Dendritic cell treated with granulocyte-macrophage colony-stimulating factor and Interleukin-4, amounts not matched to agents 40 ng/mL and 50 ng/mL, for 4 days (primary cell): ENCODE measurements around the gene LRCH1.

Experiments used
- H3K27ac Mint-ChIP-seq: one replicate; pipeline ENCODE4 v1.8.0; 2022; ENCODE audit warnings: mild to moderate bottlenecking, mixed read lengths
- H3K27me3 Mint-ChIP-seq: one replicate; pipeline ENCODE4 v1.8.0; 2022; ENCODE audit warnings: mild to moderate bottlenecking, mixed read lengths
- H3K36me3 Mint-ChIP-seq: one replicate; pipeline ENCODE4 v1.8.0; 2022; ENCODE audit warnings: low read depth, mixed read lengths
- H3K4me1 Mint-ChIP-seq: one replicate; pipeline ENCODE4 v1.8.0; 2022; ENCODE audit warnings: low read depth, mixed read lengths
- H3K4me3 Mint-ChIP-seq: one replicate; pipeline ENCODE4 v1.8.0; 2022; ENCODE audit warnings: mild to moderate bottlenecking, moderate library complexity, mixed read lengths
- H3K9me3 Mint-ChIP-seq: one replicate; pipeline ENCODE4 v1.8.0; 2022; ENCODE audit warnings: mixed read lengths
- intact Hi-C: fragments of 100-400 bp; cut with micrococcal nuclease; formaldehyde crosslinking; loops from one replicate; pipeline ENCODE4 v1.15.0; 2022

Gene LRCH1

GRCh38 chr13:46598140-46598819 lies 45.3 kb downstream of the LRCH1 start:
- H3K4me1 Mint-ChIP-seq = peaks cover 66% of the 10 kb centered on the region
- H3K36me3 Mint-ChIP-seq = no peaks in the 10 kb centered on the region
- no peaks in the 10 kb centered on the region for H3K27me3 Mint-ChIP-seq
- peak overlapping the region; percentile 87 for H3K27ac Mint-ChIP-seq
- H3K4me3 Mint-ChIP-seq = no peak overlapping the region
- no peaks in the 10 kb centered on the region for H3K9me3 Mint-ChIP-seq
- intact Hi-C loops = loop anchor here (5.0 kb wide), 1 partner anchor 46 kb away; the partner anchor contains the start of gene LRCH1

DNA sequence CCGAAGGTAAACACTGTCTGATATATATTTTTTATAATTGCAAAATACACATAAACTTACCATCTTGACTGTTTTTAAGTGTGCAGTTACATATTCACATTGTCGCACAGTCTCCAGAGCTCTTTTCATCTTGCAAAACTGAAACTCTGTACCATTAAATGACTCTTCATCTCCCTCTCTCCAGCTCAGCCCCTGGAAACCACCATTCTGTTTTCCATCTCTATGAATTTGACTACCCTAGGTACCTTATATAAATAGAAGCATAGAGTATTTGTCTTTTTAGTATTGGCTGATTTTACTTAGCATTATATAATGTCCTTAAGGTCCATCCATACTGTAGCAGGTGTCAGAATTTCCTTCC lies 45.8 kb downstream of the LRCH1 start:
- Mint-ChIP-seq H3K27ac (no peak overlapping the region), H3K4me3 (no peak overlapping the region)
- intact Hi-C loops = loop anchor here (5.0 kb wide), 1 partner anchor 46 kb away; the partner anchor contains the start of gene LRCH1

GRCh38 chr13:46600943-46601311 lies 48.0 kb downstream of the LRCH1 start:
- Mint-ChIP-seq H3K36me3 (no peaks in the 10 kb centered on the region), H3K27ac (no peak overlapping the region), H3K4me1 (peaks cover 56% of the 10 kb centered on the region), H3K27me3 (no peaks in the 10 kb centered on the region), H3K4me3 (no peak overlapping the region), H3K9me3 (no peaks in the 10 kb centered on the region)
- intact Hi-C loops = no loop called here

More for the DNA sequence above, 45.8 kb downstream of the LRCH1 start:
- H3K27me3 Mint-ChIP-seq = no peaks in the 10 kb centered on the region
- peaks cover 62% of the 10 kb centered on the region for H3K4me1 Mint-ChIP-seq
- H3K36me3 Mint-ChIP-seq = no peaks in the 10 kb centered on the region
- H3K9me3 Mint-ChIP-seq = no peaks in the 10 kb centered on the region

DNA sequence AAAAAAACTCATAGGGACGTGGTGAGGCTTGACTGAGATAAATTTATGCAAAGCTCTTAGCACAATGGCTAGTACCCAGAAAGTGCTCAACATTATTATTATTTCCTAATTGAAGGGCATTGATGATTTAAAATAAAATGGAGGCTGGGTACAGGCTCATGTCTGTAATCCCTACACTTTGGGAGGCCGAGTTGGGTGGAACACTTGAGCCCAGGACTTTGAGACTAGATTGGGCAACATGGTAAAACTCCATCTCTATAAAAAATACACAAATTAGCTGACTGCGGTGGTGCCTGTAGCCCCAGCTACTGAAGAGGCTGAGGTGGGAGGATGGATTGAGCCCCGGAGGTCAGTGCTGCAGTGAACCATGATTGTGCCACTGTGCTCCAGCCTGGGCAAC lies 49.6 kb downstream of the LRCH1 start:
- H3K9me3 Mint-ChIP-seq = no peaks in the 10 kb centered on the region
- H3K36me3 Mint-ChIP-seq = no peaks in the 10 kb centered on the region
- no peak overlapping the region for H3K4me3 Mint-ChIP-seq
- no peaks in the 10 kb centered on the region for H3K27me3 Mint-ChIP-seq
- H3K27ac Mint-ChIP-seq = no peak overlapping the region
- intact Hi-C loops = no loop called here
- H3K4me1 Mint-ChIP-seq = peaks cover 56% of the 10 kb centered on the region

DNA sequence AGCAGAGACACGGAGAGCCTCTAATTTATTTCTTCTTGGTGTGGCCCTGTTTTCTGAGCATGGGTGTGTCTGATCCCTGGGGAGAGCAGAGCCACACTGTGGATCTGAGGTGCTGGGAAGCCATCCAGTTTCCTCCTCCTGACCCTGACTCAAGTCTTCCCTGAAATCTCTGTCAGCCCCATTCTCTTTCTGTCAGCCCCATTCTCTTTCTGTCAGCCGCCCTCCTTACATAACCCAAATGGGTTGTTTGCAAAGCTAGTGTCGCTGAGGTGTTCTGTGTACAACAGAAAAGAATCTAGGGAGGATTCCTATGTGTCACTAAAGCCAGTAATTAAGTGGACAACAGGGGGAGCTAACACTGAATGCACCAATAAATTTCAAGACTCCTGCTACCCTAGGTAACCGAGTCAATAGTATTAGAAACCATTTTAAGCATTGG lies 50.2 kb downstream of the LRCH1 start:
- no peaks in the 10 kb centered on the region for H3K9me3 Mint-ChIP-seq
- H3K27ac Mint-ChIP-seq = no peak overlapping the region
- H3K36me3 Mint-ChIP-seq = no peaks in the 10 kb centered on the region
- intact Hi-C loops = no loop called here
- H3K4me1 Mint-ChIP-seq = peaks cover 54% of the 10 kb centered on the region
- H3K27me3 Mint-ChIP-seq = no peaks in the 10 kb centered on the region
- no peak overlapping the region for H3K4me3 Mint-ChIP-seq

- H3K9me3 Mint-ChIP-seq = no peaks in the 10 kb centered on the region
- H3K27me3 Mint-ChIP-seq = no peaks in the 10 kb centered on the region
- H3K36me3 Mint-ChIP-seq = no peaks in the 10 kb centered on the region
- intact Hi-C loops = no loop called here
- no peak overlapping the region for H3K4me3 Mint-ChIP-seq
- H3K27ac Mint-ChIP-seq = no peak overlapping the region
- peaks cover 44% of the 10 kb centered on the region for H3K4me1 Mint-ChIP-seq
Measured at GRCh38 chr13:46604226-46604990, 51.4 kb downstream of the LRCH1 start.

DNA sequence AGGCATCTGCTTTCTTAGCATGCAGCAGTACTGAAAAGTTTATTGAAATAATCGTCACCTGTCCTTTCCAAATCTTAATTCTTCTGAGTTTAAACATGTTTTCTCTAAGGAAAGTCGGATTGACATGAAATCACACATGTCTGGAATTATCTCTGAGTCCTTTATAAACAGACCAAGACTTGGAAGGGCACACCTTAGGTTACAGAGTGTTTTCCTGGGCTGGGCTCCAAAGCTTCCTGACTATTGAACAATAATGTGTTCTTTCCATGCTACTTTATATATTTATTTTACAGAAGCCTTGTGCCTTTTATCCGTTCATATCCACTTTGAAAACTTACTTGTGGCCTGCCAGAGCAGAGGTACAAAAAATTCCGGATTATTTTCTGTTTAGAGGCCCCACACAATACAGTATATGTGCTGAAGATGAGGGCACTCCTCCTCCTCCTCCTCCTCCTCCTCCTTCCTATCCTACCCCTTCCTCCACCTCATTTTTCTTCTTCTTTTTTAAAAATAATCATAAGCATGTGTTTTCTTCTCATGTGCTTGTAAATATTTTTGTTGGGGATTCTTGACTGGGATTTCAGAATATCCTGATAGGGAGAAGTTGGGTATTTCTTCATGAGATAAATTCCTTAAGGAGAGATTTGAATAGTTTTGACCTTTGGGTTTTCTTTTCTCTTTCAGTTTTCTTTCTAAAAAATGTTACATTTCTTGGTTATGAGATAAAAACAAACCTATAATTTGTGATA lies 52.3 kb downstream of the LRCH1 start:
- intact Hi-C loops = no loop called here
- H3K4me1 Mint-ChIP-seq = peaks cover 50% of the 10 kb centered on the region
- peak overlapping the region; percentile 74 for H3K27ac Mint-ChIP-seq
- no peak overlapping the region for H3K4me3 Mint-ChIP-seq
- no peaks in the 10 kb centered on the region for H3K36me3 Mint-ChIP-seq
- H3K27me3 Mint-ChIP-seq = no peaks in the 10 kb centered on the region
- H3K9me3 Mint-ChIP-seq = no peaks in the 10 kb centered on the region

DNA sequence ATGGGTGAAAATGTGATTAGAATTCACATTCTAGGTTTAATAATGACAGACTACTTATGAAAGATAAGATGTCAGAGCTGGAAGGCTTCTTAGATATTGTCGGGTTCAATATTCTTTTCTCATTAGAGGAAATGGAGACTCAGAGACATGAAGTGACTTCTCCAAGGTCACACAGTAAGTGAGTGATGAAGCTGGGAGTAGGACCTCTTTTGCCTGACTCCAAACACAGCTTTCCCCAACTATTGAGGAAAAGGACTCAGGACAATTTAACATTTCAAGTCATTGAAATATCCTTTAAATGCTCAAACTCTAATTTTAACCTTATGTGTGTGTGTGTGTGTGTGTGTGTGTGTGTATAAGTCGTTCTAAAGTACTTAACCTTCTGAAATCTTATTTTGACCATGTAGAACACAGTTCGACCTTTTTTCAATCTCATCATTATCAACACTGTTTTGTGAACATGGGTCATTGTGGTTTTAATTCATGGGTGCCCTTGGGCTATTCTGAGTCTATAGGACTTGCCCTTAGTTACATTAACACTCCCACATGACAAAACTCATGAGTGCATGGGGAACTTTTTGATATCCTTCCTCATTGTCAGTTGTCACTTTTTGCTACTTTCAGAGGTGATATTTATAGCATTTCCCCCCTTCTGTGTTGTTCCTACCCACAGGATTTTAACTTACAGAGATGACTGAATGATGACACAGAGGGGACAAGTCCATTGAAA lies 53.0 kb downstream of the LRCH1 start:
- H3K9me3 Mint-ChIP-seq = no peaks in the 10 kb centered on the region
- H3K36me3 Mint-ChIP-seq = no peaks in the 10 kb centered on the region
- peaks cover 51% of the 10 kb centered on the region for H3K4me1 Mint-ChIP-seq
- peak overlapping the region; percentile 74 for H3K27ac Mint-ChIP-seq
- no peaks in the 10 kb centered on the region for H3K27me3 Mint-ChIP-seq
- intact Hi-C loops = no loop called here
- H3K4me3 Mint-ChIP-seq = no peak overlapping the region

- H3K27me3 Mint-ChIP-seq = no peaks in the 10 kb centered on the region
- H3K36me3 Mint-ChIP-seq = no peaks in the 10 kb centered on the region
- no peak overlapping the region for H3K4me3 Mint-ChIP-seq
- H3K9me3 Mint-ChIP-seq = no peaks in the 10 kb centered on the region
- intact Hi-C loops = no loop called here
- H3K4me1 Mint-ChIP-seq = peaks cover 52% of the 10 kb centered on the region
- peak overlapping the region; percentile 74 for H3K27ac Mint-ChIP-seq
Measured at GRCh38 chr13:46606970-46607369, 54.0 kb downstream of the LRCH1 start.

DNA sequence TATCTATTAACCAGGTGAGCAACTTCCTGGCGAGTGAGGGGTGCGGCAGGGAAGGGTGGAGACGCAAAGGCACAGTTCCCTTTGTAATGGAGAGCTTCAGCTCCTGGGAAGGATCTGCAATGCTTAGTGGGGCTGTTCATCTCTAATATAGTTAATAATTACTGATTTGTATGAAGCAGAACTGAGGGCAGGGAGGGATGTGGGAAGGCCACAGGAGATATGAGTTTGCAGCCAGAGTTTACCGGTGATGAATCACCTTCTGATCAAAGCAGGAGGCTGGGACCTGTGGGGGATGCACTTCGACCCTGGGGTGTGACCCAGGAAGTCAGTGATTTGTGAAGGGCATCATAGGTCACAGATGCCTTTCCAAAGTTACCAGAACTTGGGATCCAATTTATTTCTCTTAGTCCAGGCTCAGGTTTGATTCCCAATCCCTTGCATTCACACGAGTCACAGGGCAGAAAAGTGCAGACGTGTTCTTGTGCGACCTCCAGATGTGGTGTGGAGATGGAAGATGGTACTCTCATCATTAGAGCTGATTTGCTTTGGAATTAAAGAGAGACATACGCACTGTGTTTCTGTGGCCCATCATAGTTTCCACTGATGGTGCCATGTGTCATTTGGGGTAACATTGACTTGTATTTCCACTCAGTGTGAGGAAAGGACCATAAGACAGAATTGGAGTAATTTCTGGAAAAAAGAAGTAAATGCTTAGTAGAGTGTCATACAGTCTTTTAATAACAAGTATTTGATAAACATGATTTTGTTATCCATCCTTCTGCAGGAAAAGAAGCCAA lies 55.0 kb downstream of the LRCH1 start:
- no peaks in the 10 kb centered on the region for H3K9me3 Mint-ChIP-seq
- intact Hi-C loops = no loop called here
- H3K27me3 Mint-ChIP-seq = no peaks in the 10 kb centered on the region
- H3K4me1 Mint-ChIP-seq = peaks cover 49% of the 10 kb centered on the region
- peak overlapping the region; percentile 74 for H3K27ac Mint-ChIP-seq
- no peak overlapping the region for H3K4me3 Mint-ChIP-seq
- H3K36me3 Mint-ChIP-seq = no peaks in the 10 kb centered on the region

DNA sequence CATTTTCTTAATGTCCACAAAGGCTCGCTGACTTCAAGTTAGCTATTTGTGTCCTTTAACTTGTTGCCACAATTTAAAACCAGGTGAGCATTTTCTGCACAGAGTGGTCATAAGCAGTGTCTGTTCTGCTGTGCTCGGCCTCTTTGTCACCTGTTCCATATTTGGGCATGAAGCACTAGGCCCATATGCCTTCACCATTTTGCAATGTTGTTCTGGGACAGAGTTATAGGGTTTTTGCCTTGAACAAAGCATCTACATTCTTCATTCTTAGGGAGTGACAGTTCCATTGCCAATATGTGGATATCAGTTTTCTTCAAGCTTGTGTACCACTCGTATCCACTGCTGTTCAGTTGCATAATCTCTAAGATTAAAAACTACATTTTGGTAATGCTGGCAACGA lies 56.1 kb downstream of the LRCH1 start:
- H3K4me1 Mint-ChIP-seq = peaks cover 45% of the 10 kb centered on the region
- no peaks in the 10 kb centered on the region for H3K36me3 Mint-ChIP-seq
- H3K4me3 Mint-ChIP-seq = no peak overlapping the region
- H3K9me3 Mint-ChIP-seq = no peaks in the 10 kb centered on the region
- intact Hi-C loops = no loop called here
- no peak overlapping the region for H3K27ac Mint-ChIP-seq
- no peaks in the 10 kb centered on the region for H3K27me3 Mint-ChIP-seq

- Mint-ChIP-seq H3K4me3 (no peak overlapping the region), H3K27ac (no peak overlapping the region), H3K4me1 (peaks cover 49% of the 10 kb centered on the region), H3K9me3 (no peaks in the 10 kb centered on the region), H3K36me3 (no peaks in the 10 kb centered on the region), H3K27me3 (no peaks in the 10 kb centered on the region)
- intact Hi-C loops = no loop called here
Measured at GRCh38 chr13:46609726-46610125, 56.8 kb downstream of the LRCH1 start.

DNA sequence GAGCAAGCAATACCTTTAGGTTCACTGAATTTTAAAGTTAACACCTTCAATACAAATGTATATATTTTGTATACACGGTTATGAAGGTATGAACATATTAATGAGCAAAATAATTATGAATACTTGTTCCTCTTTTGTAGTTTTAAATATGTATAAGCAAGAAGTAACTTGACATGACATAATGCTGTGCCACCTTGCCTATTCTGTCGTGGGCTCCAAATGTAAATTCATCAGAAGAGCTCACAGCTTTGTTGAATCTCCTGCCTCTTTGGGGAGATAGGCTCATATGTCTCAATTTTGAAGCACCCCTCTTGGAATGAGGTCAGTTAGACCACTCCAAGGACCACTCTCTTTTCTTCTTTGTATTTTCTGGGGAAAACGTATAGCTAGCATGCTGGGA lies 59.3 kb downstream of the LRCH1 start:
- H3K36me3 Mint-ChIP-seq = no peaks in the 10 kb centered on the region
- H3K27ac Mint-ChIP-seq = no peak overlapping the region
- no peaks in the 10 kb centered on the region for H3K9me3 Mint-ChIP-seq
- no peak overlapping the region for H3K4me3 Mint-ChIP-seq
- intact Hi-C loops = no loop called here
- H3K27me3 Mint-ChIP-seq = no peaks in the 10 kb centered on the region
- H3K4me1 Mint-ChIP-seq = peaks cover 35% of the 10 kb centered on the region
